NCI-H226 (cell line): ENCODE data around the gene CCDC192.
"Not testable (repeated sequence)": the region's sequence is repeated elsewhere in the genome, so short reads cannot be mapped to it uniquely, and the experiment has no call there.

Source experiments
- DNase-seq: peaks from one replicate; pipeline ENCODE4 v3.0.0-alpha.2; 2015

CCDC192 gene

DNA sequence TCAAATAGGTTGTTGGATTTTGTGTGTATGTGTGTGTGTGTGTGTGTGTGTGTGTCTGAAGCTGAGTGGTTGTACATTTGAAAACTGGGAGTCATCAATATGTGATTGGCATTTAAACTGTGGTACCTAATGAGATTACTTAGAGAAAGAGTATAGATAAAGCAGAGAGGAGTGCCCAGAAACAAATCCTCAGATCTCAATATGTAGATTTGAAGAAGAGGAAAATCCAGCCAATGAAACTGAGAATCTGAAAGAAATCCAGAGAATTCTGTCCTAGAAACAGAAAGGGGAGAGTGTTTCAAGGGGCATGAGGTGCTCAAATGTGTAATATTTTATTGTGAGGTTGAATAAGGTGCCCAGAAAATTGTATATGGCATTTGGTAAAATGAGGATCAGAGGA is 66.2 kb downstream of the CCDC192 start:
- no peak for DNase-seq

DNA sequence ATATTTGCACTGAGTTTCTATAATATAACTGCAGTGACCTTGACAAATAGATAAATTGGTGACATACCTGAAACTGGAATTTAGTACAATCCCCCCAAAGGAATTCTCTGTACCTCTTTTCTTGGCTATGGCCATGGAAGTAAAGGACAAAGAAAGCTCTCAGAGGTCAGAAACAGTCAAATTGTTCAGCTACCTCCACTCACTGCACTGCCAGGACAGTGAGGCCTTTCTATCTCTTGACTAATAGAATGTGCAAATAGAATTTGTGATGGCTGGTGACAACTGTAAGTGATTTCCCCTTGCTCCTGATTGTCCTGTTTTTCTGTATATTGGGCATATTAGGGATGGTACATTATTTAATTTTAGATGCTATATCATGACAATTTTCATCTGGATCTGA is 67.1 kb downstream of the CCDC192 start:
- DNase-seq = no peak

DNA sequence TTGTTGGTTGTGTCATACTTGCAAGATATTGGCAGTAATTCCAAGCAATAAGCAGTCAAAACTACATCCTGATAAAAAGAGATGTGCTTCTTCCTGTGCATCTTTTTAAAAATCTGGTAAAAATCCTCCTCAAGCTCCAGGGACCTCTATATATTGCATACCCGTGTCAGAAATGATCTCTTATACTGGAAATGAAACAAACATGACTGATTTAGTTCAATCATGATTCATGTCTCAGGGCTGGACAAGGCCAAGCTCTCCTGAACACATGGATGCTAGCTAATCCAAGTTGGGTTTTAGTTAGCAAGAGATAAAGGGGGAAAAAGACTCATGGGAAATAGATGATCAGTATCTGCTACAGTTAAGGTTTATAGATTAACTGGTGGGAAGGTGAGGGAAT is 69.3 kb downstream of the CCDC192 start:
- DNase-seq = no peak

DNA sequence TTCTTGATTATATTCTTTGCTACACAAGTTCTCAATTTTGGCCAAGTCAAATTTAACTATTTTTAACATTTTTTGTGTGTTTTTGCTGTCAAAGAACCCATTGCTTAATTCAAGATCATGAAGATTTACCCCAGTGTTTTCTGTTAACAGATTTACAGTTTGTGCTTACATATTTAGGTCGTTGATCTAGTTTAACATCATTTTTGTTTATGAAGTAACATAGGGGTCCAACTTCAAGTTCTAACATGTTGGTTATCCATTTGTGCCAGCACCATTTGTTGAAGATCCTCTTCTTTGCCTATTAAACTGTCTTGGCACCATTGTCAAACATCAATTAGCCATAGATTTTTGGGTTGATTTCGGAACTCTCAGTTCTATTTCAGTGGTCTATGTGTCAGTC is 71.0 kb downstream of the CCDC192 start:
- DNase-seq = no peak

DNA sequence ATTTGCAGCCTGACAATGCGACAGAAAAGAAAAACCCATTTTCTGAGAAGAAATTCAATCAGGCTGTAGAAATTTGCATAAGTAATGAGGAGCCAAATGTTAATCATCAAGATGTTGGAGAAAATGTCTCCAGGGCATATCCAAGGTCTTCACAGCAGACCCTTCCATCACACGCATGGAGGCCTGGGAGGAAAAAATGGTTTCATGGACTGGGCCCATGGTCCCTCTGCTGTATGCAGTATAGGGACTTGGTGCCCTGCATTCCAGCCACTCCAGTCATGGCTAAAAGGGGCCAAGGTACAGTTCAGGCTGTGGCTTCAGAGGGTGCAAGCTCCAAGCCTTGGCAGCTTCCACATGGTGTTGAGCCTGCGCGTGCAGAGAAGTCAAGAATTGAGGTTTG is 73.3 kb downstream of the CCDC192 start:
- DNase-seq = no peak

DNA sequence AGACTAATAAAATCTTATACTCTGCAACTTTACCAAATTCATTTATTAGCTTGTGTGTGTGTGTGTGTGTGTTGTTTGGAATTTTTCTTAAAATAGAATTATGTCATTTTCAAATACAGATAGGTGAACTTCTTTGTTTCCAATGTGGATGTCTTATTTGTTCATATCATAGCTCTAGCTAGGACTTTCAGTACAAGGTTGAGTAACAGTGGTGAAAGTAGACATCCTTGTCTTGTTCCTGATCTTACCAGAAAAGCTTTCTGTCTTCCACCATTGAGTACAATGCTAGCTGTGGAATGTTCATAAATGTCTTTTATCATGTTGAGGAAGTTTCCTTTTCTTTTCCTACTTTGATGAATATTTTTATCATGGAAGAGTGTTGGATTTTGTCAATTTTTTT is 74.8 kb downstream of the CCDC192 start:
- no peak for DNase-seq

DNA sequence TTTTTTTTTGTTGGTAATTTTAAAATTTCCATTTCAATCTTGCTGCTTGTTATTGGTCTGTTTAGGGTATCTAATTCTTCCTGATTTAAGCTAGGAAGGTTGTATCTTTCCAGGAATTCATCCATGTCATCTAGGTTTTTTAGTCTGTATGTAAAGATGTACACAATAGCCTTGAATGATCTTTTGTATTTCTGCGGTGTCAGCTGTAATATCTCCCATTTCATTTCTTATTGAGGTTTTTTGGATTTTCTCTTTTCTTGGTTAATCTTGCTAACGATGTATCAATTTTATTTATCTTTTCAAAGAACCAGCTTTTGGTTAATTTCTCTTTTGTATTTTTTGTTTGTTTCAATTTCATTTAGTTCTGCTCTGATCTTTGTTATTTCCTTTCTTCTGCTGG is 79.3 kb downstream of the CCDC192 start:
- DNase-seq = not testable (repeated sequence)

DNA sequence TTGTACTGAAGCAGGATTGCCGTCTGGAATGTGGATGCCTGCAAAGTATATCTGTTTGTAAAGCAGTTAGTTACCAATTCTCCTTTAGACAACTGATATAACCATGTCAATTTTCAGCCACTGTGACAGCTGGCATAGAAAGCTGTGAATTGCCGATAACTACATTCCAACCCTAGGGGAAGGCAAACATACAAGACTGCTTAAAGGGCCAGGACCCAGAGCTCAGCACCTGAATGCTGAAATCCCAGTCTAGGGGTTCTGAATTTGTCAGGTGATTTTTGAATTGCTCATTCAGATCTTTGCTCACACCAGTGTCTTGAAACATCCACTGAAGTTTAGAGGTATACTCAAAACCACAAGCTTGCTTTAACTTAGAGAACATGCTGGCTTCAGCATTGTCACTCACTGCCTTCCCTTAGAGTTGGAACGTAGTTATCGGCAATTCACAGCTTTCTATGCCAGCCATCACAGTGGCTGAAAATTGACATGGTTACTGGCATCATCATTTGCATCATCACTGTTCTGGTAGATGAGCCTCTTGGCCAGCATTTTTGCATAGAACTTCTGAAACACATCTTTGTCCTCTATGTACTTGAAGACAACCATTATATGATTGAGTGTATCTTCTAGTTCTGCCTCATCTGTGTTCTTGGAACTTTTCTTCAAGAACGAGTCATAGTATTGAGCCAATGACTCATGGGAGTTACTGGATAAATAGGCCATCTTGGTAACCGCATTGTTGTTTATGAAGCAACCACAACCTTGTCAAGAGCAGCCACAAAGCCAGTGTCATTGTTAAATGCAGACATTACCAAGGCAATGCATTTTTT is 82.1 kb downstream of the CCDC192 start:
- no peak for DNase-seq

DNA sequence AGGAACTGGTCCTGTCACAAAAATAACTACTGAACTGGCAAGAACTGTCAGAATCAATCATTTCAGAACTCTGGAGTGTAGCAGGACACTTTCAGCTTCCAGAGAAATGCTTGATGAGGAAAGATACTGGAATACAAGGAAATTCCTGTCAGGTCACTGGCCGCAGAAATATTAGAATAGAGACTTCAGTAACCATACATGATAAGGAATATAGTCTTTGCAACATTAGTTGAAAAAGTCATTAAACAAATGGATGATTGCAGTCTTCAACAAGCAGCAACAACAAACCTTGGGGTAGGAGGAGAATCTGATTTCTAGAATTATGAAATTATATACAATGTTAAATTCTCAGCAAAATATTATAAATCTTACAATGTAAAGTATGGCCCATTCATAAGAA is 88.2 kb downstream of the CCDC192 start:
- no peak for DNase-seq

DNA sequence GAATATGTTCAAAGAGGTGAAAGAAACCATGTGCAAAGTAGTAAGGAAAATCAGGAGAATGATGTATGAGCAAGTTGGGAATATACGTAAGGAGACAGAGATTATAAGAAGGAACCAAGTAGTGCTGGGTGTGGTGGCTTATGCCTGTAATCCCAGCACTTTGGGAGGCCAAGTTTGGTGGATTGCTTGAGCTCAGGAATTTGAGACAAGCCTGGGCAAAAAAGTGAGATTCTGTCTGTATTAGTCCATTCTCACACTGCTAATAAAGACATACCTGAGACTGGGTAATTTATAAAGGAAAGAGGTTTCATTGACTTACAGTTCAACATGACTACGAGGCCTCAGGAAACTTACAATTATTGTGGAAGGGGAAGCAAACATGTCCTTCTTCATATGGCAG is 88.7 kb downstream of the CCDC192 start:
- not testable (repeated sequence) for DNase-seq

DNA sequence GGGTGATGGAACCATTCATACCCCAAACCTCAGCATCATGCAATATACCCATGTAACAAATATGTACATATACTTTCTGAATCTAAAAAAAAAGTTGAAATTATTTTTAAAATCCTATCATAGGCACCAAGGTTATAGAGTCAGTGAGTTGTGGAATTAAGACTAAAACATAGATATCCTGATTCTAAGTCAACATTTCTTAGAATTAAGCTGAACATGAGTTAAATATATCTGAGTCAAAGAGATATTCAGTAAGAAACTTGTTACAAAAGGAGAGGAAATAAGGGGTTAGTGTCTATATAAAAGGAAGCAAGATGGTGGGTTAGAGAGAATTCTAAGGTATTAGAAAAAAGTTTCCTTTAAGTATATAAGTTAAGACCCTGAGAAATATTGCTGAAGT is 89.9 kb downstream of the CCDC192 start:
- no peak for DNase-seq

DNA sequence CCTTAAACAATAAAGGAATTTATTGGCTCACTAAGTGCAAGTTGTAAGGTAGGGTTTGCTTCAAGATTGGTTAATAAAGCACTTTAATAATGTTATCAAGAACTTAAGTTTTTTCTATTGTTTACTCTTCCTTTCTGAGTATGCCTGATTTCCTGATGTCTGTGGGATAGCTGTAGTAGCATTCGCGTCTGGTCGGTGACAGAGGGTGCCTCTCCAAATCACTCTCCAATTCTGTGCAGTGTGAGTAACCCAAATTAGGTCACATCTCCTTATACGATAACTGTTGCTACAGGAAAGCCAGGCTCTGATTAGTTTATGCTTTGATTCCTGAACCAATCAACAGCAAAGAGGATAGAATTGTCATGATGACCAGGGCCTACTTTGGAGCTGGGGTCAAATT is 90.7 kb downstream of the CCDC192 start:
- DNase-seq = no peak

DNA sequence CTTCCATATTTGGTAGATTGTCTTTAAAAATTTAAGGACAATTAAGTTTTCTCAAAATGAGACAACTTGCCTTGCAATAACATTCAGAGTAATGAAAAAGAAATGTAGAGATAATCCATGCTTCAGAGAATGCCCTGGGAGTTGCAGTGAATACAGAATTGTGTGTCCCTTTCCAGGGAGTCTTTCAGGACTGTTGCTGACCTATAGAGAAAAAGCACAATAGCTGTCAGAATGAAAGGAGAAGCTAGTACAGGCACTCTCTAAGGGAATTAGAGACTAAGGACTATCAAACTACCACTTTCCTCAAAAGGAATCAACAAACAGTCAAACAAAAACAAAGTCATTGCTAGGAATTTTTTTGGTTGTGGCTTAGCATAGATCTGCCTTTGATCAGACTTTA is 93.0 kb downstream of the CCDC192 start:
- no peak for DNase-seq

DNA sequence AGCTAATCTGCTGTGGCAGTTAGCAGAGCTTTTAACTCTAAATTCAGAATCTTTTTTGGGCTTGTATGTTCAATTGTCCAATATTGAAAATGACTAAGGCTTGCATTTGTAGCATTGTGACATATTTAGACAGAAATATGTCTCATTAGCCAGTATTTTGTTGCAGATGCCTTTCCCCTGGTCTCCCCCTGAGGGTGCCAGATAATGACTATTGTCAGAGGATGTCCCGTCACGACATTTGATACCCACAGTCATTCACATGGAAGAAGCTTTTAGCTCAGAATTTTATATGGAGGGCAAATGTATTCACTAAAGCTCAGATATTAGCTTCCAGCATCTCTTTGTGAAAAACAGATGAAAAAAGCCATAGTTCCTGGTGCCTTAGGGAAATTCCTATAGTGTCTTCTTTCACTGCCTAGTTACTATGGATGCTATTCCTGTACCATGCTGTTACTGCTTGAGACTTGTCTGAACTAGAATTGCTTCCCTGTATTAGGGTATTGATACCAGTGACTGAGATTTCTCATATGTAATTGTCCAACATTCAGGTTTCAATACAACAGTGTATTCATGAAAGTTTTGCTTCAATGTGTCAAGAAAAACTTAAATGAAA is 96.2 kb downstream of the CCDC192 start:
- DNase-seq = no peak

DNA sequence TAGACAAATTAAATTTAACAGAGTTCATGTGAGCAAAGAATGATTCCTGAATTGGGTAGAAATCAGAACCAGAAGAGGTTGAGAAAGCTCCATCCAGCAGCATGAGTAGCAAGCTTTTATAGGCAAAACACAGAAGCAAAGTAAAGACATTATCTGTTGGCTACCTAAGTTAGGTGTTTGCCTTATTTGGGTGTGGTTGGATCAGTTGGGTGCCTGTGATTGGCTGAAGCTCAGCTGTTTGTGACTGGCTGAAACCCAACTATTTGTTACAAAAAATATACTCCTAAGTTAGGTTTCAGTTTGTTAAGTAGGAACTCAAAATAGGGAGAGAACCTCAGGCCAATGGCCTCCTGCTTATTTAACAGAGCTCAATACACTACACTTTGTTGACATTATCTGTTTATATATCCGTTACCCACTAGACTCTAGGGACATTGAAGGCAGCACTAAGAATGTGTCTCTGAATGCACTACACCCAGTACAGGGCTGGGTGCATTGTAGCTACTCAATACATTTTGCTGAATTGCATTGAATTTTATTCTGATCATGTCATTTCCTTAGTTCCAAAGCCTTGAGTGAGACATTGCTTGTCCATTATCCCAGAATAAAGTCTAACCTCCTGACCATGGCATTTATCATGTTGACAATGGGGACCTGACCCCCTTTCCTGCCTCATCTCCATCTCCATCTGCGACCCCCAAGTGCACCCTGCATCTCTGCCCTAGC is 98.7 kb downstream of the CCDC192 start:
- peak; percentile 32 for DNase-seq

DNA sequence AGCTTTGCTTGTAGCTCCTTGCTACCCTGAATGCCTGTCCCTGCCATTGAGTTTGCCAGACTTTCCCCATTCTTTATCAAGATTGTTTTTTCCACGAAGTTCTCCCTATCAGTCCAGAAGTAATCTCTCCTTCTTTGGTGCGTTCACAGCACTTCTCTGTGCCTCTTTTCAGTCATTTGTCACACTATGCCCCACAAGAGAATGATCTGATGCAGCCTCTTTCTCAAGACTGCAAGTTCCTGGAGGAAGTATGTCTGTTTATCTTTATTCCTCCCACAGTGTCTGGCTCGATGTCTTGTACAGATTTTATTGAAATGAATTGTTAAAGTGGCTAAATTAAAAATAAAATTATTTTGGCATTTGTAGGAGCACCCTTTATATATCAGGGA is 99.3 kb downstream of the CCDC192 start:
- no peak for DNase-seq

DNA sequence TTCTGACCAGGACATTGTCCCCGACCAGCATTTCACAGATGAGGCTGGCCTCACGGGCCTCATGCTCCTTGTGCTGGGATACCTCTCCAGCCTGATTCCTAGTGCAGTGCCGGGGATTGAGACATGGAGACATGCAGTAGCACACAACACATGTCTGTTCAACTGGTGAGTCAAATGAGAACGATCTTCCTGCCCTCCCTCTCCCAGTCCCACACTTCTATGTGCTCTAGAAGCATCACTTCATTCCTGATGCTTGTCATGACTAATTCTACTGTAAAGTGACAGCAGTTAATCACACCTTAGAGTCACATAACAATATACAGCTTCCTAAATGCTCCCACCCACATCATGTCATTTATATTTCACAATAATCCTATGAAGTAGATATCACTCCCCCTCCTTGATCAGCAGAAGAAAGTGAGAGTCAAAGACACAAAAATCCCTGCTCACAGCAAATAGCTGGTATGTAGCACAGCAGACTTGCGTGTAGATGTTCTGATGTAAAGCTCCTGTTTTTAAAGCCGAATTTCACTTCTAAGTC is 101.8 kb downstream of the CCDC192 start:
- DNase-seq = no peak

DNA sequence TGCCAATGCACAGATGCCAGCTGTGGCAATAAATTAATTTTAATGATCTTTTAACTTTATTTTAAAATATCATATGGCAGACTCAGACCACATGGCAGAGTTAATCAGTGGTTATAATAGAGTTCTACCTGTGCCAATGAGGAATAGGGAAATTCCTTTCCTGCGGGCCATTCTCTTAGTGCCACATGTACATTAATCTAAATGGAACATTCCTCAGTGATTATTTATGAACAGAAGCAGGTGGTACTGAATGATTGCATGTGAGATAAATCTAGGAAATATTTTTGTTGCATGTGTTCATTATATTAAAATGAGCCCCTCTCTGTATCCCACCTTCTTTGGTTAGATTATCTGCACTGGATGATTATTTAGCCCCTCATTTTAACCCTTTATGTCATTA is 102.3 kb downstream of the CCDC192 start:
- DNase-seq = no peak

DNA sequence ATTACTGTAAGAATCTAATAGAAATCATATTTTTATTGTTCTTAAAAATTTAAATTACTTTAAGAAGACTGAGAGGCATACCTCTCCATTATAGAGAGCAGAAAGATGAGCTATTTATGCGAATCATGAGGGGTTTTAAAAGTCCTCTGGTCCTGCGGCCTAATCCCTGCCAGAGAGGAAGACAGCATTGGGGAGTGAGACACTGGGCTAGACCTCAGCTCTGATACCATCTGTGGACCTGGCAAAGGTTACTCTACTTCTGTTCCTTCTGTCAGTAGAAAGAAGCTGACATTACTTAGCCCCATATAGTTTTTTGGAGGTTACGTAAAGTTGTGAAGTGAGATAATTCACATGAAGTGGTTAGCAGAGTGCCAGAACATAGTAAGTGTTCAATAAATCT is 103.6 kb downstream of the CCDC192 start:
- DNase-seq = no peak

DNA sequence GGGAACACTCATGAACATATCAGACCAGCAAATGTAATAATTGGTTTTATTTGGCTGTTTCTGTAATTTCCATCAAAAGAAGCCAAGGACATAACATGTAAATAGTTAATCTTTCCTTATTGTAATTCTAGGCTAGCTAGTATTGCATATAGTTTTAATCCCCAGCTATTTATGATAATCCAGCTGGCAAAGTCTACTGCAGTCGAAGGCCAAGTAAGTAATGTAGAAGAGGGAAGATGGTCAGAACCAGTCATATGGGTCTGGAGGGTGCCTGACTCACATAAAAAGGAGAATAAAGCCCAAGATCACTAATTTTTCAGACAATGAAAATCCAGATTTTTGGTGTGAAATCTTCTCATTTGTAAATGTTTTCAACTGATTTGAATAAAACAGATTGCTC is 106.3 kb downstream of the CCDC192 start:
- DNase-seq = no peak

DNA sequence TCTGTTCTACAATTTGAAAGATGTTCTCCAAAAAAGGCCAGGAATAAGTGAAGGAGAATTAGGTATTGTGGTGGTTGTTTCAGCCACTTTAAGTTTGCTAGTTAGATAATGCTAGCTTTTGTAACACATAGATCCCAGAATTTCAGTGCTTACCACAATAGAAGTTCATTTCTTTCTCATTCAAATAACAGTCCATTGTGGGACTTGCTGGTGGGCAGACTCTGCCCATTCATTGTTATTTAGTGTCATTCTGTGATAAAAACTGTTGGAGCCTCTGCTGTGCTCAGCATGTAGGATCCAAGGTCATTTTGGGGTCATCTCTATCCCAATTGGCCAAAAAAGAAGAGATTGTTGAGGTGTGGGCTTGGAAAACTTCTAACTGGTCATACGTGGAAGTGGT is 106.8 kb downstream of the CCDC192 start:
- DNase-seq = no peak

DNA sequence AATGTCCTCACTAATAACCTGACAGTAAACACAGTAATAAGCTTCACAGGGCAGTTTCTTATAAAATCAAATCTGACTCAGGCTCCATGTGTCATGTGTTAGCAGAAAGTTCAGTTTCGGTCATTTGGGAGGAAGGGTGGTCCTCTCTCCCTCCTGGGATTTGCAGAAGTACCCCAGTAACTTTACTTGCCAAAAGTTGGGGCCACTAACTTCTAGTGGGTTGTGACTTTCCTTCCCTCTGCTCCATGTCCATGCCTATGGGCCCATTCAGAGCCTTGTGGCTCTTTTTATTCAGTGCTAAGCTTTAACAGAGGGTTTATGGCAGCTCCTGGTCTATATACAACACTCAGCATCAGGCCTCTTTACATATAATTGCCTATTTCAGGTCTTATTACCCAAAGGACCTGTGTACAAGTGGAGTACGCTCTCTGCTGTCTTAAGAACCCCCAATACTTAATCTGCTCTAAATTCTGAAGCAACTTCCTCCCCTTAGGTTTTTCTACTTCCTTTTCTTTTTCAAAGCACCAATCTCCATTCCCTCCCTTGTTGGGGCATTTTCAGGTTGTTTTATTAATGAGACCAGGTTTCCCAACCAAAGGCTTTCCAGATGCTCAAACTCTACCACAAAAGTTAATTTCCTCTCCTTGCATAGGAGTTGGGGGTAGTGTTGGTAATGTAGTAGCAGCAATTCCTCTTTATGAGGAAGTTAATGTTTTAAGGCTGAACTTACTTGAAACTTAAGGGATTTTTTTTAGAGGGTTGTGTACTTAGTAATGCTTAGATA is 107.7 kb downstream of the CCDC192 start:
- no peak for DNase-seq

DNA sequence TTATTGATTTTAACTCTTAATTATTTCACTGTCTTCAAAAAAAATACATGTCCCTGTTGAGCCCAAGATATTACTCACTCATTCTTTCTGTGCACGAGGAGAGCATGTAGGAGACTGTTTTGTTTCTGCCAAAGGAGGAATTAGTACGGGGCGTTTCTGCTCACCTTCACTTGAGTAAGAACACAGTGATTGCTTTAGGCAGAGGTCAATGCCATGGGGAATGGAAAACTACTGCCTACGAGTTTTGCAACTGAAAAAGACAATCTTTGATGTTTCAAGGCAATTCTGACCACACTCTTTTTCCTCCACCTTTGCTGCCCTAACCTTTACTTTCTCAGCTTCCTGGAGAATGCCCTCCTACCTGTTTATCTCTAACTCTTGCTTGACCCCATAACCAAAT is 109.4 kb downstream of the CCDC192 start:
- DNase-seq = no peak
